NT2/D1 (cell line): Measurements from ENCODE around the gene USP3.

ENCODE experiments used
- SUZ12 ChIP-seq: IDR thresholded peaks from 2 replicates; pipeline ENCODE4 v1.6.1; 2011; ENCODE audit not compliant: insufficient read length, insufficient read depth; ENCODE audit errors: extremely low read depth
- YY1 ChIP-seq: IDR thresholded peaks from 2 replicates; pipeline ENCODE4 v1.6.1; 2011; ENCODE audit not compliant: insufficient read length, insufficient read depth
- ZNF274 ChIP-seq: IDR thresholded peaks from 2 replicates; pipeline ENCODE4 v1.6.1; 2011; ENCODE audit warnings: mild to moderate bottlenecking, low read depth, low read length

GRCh38 chr15:63586790-63587189, 82.4 kb downstream of the USP3 start:
- no peak for TF ChIP-seq YY1
- TF ChIP-seq ZNF274, result no peak
- TF ChIP-seq SUZ12, result no peak
